PC-3 (cell line): ENCODE measurements around the gene STK11. TPM values are rescaled to one million over a fixed set of nuclear protein-coding genes. Genes with fewer than 3 reads are reported as not detected.
A peak's percentile ranks its signal among the peaks of the same experiment; 100 is the strongest.

Experiments used
- ATAC-seq: fragments of 200-7000 bp; cut with Tn5 transposase; 2 replicates; pipeline ENCODE4 v1.9.1; 2020; ENCODE audit warnings: mild to moderate bottlenecking, moderate library complexity
- BruUV-seq: library from RNA; stranded (reverse); fragments of 400-500 nt; replicated peaks from 2 replicates; lab custom pipeline; 2021; lab: Mats Ljungman, UMichigan
- CTCF ChIA-PET: fragments of 300-600 bp; sonication (Branson Sonifier 250); formaldehyde crosslinking; loops from one replicate; lab custom pipeline; 2022; ENCODE audit warnings: antibody characterized with exemption; lab: Charles Lee
- POLR2A ChIA-PET: fragments of 300-600 bp; sonication (Branson Sonifier 250); formaldehyde crosslinking; loops from one replicate; lab custom pipeline; 2022; ENCODE audit warnings: antibody characterized with exemption; ENCODE audit not compliant: unreplicated experiment; lab: Charles Lee
- DNase-seq: peaks from one replicate; pipeline ENCODE4 v3.0.0-alpha.2; 2015
- H2AFZ ChIP-seq: fragments of 300-600 bp; sonication (generic); 2 replicates; pipeline ENCODE4 v1.6.0; 2016; ENCODE audit warnings: antibody characterized with exemption, low read length
- H3F3A ChIP-seq: fragments of 300-600 bp; sonication (generic); one replicate; pipeline ENCODE4 v1.6.0; 2017; ENCODE audit warnings: antibody characterized with exemption, low read length, control low read depth, mild to moderate bottlenecking; ENCODE audit not compliant: unreplicated experiment
- H3K27ac ChIP-seq: fragments of 300-600 bp; sonication (generic); 2 replicates; pipeline ENCODE4 v1.5.1; 2016; ENCODE audit warnings: mild to moderate bottlenecking, low read length
- H3K27me3 ChIP-seq: fragments of 300-600 bp; sonication (generic); 2 replicates; pipeline ENCODE4 v1.6.1; 2016; ENCODE audit warnings: low read length, mixed read lengths
- H3K36me3 ChIP-seq: fragments of 300-600 bp; sonication (generic); 2 replicates; pipeline ENCODE4 v1.6.1; 2016; ENCODE audit warnings: low read depth, mixed run types, low read length, mixed read lengths
- H3K4me1 ChIP-seq: fragments of 300-600 bp; sonication (generic); 2 replicates; pipeline ENCODE4 v1.5.1; 2016; ENCODE audit warnings: low read length; ENCODE audit not compliant: insufficient read depth
- H3K4me2 ChIP-seq: fragments of 300-600 bp; sonication (generic); 2 replicates; pipeline ENCODE4 v1.6.0; 2016; ENCODE audit warnings: low read length
- H3K4me3 ChIP-seq: fragments of 300-600 bp; sonication (generic); 2 replicates; pipeline ENCODE4 v1.5.1; 2016; ENCODE audit warnings: mild to moderate bottlenecking, low read length, mixed read lengths
- H3K79me2 ChIP-seq: fragments of 300-600 bp; sonication (generic); 2 replicates; pipeline ENCODE4 v1.6.1; 2017; ENCODE audit warnings: low read length, mixed read lengths
- H3K9ac ChIP-seq: fragments of 300-600 bp; sonication (generic); 2 replicates; pipeline ENCODE4 v1.6.0; 2016; ENCODE audit warnings: mild to moderate bottlenecking, low read length
- H3K9me2 ChIP-seq: fragments of 300-600 bp; sonication (generic); replicated peaks from 2 replicates; pipeline ENCODE4 v1.6.1; 2016; ENCODE audit warnings: mixed run types, low read length, mixed read lengths
- H3K9me3 ChIP-seq: fragments of 300-600 bp; sonication (generic); 2 replicates; pipeline ENCODE4 v1.6.1; 2016; ENCODE audit warnings: low read length, mixed read lengths
- H4K20me1 ChIP-seq: fragments of 300-600 bp; sonication (generic); 2 replicates; pipeline ENCODE4 v1.6.1; 2016; ENCODE audit warnings: low read length, mixed read lengths
- EZH2 ChIP-seq: fragments of 300-600 bp; sonication (generic); IDR thresholded peaks from one replicate; pipeline ENCODE4 v1.6.1; 2017; ENCODE audit warnings: antibody characterized with exemption, mild to moderate bottlenecking, low read length; ENCODE audit not compliant: unreplicated experiment
- EZH2phosphoT487 ChIP-seq: fragments of 300-600 bp; sonication (generic); IDR thresholded peaks from 2 replicates; pipeline ENCODE4 v1.6.1; 2018; ENCODE audit warnings: mild to moderate bottlenecking, antibody characterized with exemption, low read length, borderline replicate concordance
- intact Hi-C: fragments of 100-400 bp; cut with micrococcal nuclease; formaldehyde crosslinking; loops from 2 replicates; pipeline ENCODE4 v1.9.0; 2023
- total RNA-seq: library from RNA; depleted of rRNA; stranded (reverse); fragments of >200 nt; gene quantifications from 2 replicates; pipeline ENCODE4 v1.2.3, GENCODE V29; 2014
- TF ChIP-seq, protein P1 (sequence below): fragments of 300-600 bp; sonication (generic); conservative IDR thresholded peaks from 2 replicates; pipeline ENCODE4 v1.5.1; 2017; ENCODE audit warnings: antibody characterized with exemption, low read depth, mild to moderate bottlenecking, low read length

Gene STK11
- total RNA-seq, 1 experiment from 2014 or later, result 82.4 TPM

DNA sequence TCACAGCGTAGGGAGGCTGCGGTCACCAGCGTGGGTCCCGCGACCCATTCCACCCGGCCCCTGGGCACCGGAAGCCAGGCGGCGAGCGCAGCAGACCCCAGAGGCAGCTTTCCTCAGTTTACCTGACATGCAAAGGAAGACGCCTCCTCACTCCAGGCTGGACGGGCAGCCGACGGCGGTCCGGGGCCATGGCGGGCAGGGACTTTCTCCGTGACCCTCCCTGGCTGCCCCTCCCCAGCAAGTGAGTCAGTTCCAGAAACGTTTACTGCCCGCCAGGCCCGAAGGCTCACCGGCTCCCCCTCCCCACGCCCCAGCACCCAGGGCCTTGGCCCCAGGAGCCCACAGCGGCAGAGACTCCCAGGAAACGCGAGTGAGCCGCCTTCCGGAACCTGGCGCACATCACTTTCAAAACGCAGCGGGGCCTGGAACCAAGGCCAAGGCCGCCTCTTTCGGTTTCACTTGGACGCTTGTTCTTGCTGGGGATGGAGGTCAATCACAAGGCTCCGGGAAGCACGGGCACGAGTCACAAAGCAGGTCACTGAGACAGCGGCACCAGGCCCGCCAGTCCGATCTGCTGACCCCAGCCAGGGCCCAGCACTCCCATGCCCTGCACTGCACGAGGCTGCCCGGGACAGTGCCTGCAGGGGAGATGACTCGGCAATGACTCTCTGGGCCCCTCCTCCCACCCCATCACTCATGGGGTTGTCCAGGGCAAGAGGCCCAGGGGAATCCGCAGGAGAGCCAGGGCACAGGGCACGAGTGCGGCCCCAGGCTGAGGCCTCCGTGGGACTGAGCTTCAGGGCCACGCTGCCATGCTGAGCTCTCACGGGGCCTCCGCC is 36.8 kb upstream of the STK11 start:
- peaks cover 44% of the 10 kb centered on the region for H3K4me1 ChIP-seq
- ATAC-seq, result peak; percentile 56
- H3K27ac ChIP-seq, result peak overlapping the region; percentile 98
- peaks cover 9% of the 10 kb centered on the region; the same call in 1 of the 2 replicates for H4K20me1 ChIP-seq
- POLR2A ChIA-PET, result no interaction called here
- no peak overlapping the region for H2AFZ ChIP-seq
- no peaks in the 10 kb centered on the region for H3K27me3 ChIP-seq
- CTCF ChIA-PET, result interaction anchor here (0.5 kb wide), 1 partner anchor 10 kb away, joined by 7 read pairs; no protein-coding TSS in a partner anchor
- peaks cover 99% of the 10 kb centered on the region for H3K79me2 ChIP-seq
- peak; percentile 83 for DNase-seq
- H3K9me3 ChIP-seq, result no peaks in the 10 kb centered on the region
- TF ChIP-seq EZH2 (no peak), EZH2phosphoT487 (peak; percentile 77)
- TF ChIP-seq, protein P1, sequence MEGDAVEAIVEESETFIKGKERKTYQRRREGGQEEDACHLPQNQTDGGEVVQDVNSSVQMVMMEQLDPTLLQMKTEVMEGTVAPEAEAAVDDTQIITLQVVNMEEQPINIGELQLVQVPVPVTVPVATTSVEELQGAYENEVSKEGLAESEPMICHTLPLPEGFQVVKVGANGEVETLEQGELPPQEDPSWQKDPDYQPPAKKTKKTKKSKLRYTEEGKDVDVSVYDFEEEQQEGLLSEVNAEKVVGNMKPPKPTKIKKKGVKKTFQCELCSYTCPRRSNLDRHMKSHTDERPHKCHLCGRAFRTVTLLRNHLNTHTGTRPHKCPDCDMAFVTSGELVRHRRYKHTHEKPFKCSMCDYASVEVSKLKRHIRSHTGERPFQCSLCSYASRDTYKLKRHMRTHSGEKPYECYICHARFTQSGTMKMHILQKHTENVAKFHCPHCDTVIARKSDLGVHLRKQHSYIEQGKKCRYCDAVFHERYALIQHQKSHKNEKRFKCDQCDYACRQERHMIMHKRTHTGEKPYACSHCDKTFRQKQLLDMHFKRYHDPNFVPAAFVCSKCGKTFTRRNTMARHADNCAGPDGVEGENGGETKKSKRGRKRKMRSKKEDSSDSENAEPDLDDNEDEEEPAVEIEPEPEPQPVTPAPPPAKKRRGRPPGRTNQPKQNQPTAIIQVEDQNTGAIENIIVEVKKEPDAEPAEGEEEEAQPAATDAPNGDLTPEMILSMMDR, result no peak
- no peaks in the 10 kb centered on the region for H3K9me2 ChIP-seq
- peak overlapping the region; percentile 82 for H3K4me3 ChIP-seq
- H3F3A ChIP-seq, result no peaks in the 10 kb centered on the region
- intact Hi-C loops, result no loop called here
- no peaks in the 10 kb centered on the region for H3K36me3 ChIP-seq
- H3K9ac ChIP-seq, result peak overlapping the region; percentile 96
- peak overlapping the region; percentile 90 for H3K4me2 ChIP-seq
- BruUV-seq, result TSS peak; percentile 15

DNA sequence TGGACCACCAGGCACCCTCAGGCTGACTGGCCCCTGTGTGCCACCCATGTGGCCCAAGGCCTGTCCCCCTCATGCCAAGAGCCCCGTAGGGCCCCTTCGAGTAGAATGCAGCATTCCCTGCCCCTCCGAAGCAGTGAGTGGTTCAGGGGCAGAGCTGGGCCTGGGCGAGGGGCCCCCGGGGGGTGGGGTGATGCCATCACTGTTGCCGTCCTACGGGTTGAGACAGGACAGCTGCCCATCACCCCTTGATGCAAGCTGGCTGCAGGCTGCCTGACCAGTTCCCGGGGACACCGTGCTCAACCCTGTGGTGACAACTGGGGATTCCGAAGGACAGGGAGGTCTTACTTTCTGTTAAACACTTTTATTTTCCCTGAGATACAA is 36.2 kb upstream of the STK11 start:
- DNase-seq (no peak), ATAC-seq (no peak; the same call in 1 of the 2 replicates)
- no peaks in the 10 kb centered on the region for H3K36me3 ChIP-seq
- no TSS peak for BruUV-seq
- H3F3A ChIP-seq, result no peaks in the 10 kb centered on the region
- peak overlapping the region; percentile 96 for H3K9ac ChIP-seq
- peak overlapping the region; percentile 98 for H3K27ac ChIP-seq
- peak overlapping the region; percentile 82 for H3K4me3 ChIP-seq
- no peaks in the 10 kb centered on the region for H3K9me2 ChIP-seq
- H3K27me3 ChIP-seq, result no peaks in the 10 kb centered on the region
- peaks cover 99% of the 10 kb centered on the region for H3K79me2 ChIP-seq
- CTCF ChIA-PET, result interaction anchor here (0.5 kb wide), 1 partner anchor 9 kb away, joined by 7 read pairs; no protein-coding TSS in a partner anchor
- H2AFZ ChIP-seq, result no peak overlapping the region
- H3K9me3 ChIP-seq, result no peaks in the 10 kb centered on the region
- H3K4me1 ChIP-seq, result peaks cover 44% of the 10 kb centered on the region
- intact Hi-C loops, result no loop called here
- POLR2A ChIA-PET, result no interaction called here
- TF ChIP-seq EZH2phosphoT487, result no peak
- no peak for TF ChIP-seq EZH2
- TF ChIP-seq, protein P1, result no peak
- H4K20me1 ChIP-seq, result peaks cover 9% of the 10 kb centered on the region; the same call in 1 of the 2 replicates
- H3K4me2 ChIP-seq, result peak overlapping the region; percentile 90
